K562 (cell line): ENCODE results near the gene FBXO10. TPM values are rescaled to one million over a fixed set of nuclear protein-coding genes. Genes with fewer than 3 reads are reported as not detected.
A peak's percentile ranks its signal among the peaks of the same experiment; 100 is the strongest.

Experiments
- FOXP4 ChIP-seq: sonication (generic); formaldehyde crosslinking; IDR thresholded peaks from 2 replicates; pipeline ENCODE4 v1.8.0; 2022; ENCODE audit warnings: mild to moderate bottlenecking, missing genetic modification reagents, borderline replicate concordance
- HDAC1 ChIP-seq, 2 experiments: fragments of 450-650 bp; IDR thresholded peaks; 2 replicates each; pipeline ENCODE4 v1.6.1; 2016 to 2017; ENCODE audit warnings: inconsistent platforms in 1 of 2, mild to moderate bottlenecking in 1 of 2, moderate library complexity in 1 of 2
- IRF1 ChIP-seq: sonication (generic); formaldehyde crosslinking; IDR thresholded peaks from 2 replicates; pipeline ENCODE4 v1.8.0; 2022; ENCODE audit warnings: missing genetic modification reagents, mild to moderate bottlenecking, borderline replicate concordance
- RB1 ChIP-seq: fragments of 450-650 bp; IDR thresholded peaks from 2 replicates; pipeline ENCODE4 v1.6.1; 2017; ENCODE audit warnings: low read depth, mild to moderate bottlenecking
- SFPQ ChIP-seq: fragments of 200-400 bp; formaldehyde crosslinking; IDR thresholded peaks from 2 replicates; pipeline ENCODE4 v1.6.1; 2017; ENCODE audit warnings: mild to moderate bottlenecking, low read depth, low read length, moderate library complexity
- SREBF1 ChIP-seq: fragments of 150-350 bp; IDR thresholded peaks from 2 replicates; pipeline ENCODE4 v1.6.1; 2014; ENCODE audit warnings: antibody characterized with exemption, low read depth, low read length, borderline replicate concordance
- STAT5B ChIP-seq: fragments of 250-450 bp; sonication (Bioruptor Pico); IDR thresholded peaks from 2 replicates; pipeline ENCODE4 v1.8.0; 2021; ENCODE audit warnings: mild to moderate bottlenecking, inconsistent platforms
- THRA ChIP-seq: fragments of 450-650 bp; IDR thresholded peaks from 2 replicates; pipeline ENCODE4 v1.6.1; 2017; ENCODE audit warnings: mild to moderate bottlenecking, moderate library complexity
- ZNF561 ChIP-seq: fragments of 450-650 bp; formaldehyde crosslinking; conservative IDR thresholded peaks from 2 replicates; pipeline ENCODE4 v1.4.0; 2020; ENCODE audit warnings: mild to moderate bottlenecking, moderate library complexity
- polyA plus RNA-seq, 8 experiments: library from polyadenylated mRNA; depleted of rRNA in 4 of 8; stranded (reverse) in 5 of 8; unstranded in 3 of 8; fragments of >200 nt; fragmentation: Nextera tagmentation in 2 of 8; fragmentation: Illumina TruSeq in 1 of 8; extraction: Ambion mirVana in 2 of 8; extraction: Trizol in 1 of 8; gene quantifications; 2 replicates each; pipeline versions ENCODE4 v1.2.1 to v1.2.3, GENCODE V29; 2011 to 2014; ENCODE audit warnings: inconsistent platforms in 1 of 8, missing spikeins in 1 of 8
- total RNA-seq, 7 experiments: library from RNA; depleted of rRNA in 6 of 7; stranded (reverse); fragments of >200 nt in 6 of 7; fragmentation: Illumina TruSeq in 2 of 7; extraction: Trizol in 2 of 7; gene quantifications; 2 replicates each; pipeline versions ENCODE4 v1.2.1 to v1.2.3, GENCODE V29; 2011 to 2021; ENCODE audit warnings: low replicate concordance in 1 of 7

FBXO10 gene
- total and polyA plus RNA-seq, 9 of the 15 experiments (the other 6 are each of a cell fraction or from before 2014, with no cell fraction given), result 0.84 to 9.9 (median 6.0) TPM

GRCh38 chr9:37592108-37592951 lies 16.1 kb upstream of the FBXO10 start, which contains the start of gene TOMM5 (continued):
- TF ChIP-seq FOXP4 (CRISPR knock-in tag), result no peak; the same call in 1 of the 2 replicates
- peak; percentile 55 to 92; a peak in 3 of 4 replicates for TF ChIP-seq HDAC1 (IDR thresholded peaks at IDR 0.05)
- no peak for TF ChIP-seq IRF1
- TF ChIP-seq THRA, result no peak
- no peak for TF ChIP-seq SREBF1
- no peak for TF ChIP-seq STAT5B
- TF ChIP-seq RB1, result no peak
- TF ChIP-seq ZNF561 (CRISPR knock-in tag), result no peak
- no peak for TF ChIP-seq SFPQ
- TF ChIP-seq, all 486 proteins: peak for 197
